ENCODE data around the gene BRPF3. TPM values are rescaled to one million over a fixed set of nuclear protein-coding genes. Genes with fewer than 3 reads are reported as not detected.

Gene BRPF3
- total RNA-seq, 2 donors from 2014 or later, result 17.7 to 21.8 TPM

DNA sequence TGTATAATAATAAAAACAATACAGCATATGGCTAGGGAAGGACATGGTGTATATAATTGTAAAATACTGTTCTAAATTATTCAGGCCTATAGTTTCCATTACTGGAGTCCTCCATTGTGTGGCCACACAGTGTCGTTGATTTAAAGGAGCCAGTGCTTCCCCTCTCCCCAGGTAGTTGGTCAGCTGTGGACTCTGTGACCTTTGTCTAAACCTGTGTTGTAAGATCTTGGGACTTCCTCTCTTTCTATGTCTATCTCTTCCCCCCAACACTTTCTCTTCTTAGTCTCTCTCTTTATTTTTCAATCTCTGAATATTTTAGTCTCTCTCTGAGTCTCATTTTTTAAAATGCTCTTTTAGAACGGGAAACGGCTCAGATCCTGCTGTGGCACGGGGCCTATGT, 35.6 kb downstream of the BRPF3 start:
- no peaks in the 10 kb centered on the region for H3K4me1 Mint-ChIP-seq
- no peak for ATAC-seq (replicated peaks)

DNA sequence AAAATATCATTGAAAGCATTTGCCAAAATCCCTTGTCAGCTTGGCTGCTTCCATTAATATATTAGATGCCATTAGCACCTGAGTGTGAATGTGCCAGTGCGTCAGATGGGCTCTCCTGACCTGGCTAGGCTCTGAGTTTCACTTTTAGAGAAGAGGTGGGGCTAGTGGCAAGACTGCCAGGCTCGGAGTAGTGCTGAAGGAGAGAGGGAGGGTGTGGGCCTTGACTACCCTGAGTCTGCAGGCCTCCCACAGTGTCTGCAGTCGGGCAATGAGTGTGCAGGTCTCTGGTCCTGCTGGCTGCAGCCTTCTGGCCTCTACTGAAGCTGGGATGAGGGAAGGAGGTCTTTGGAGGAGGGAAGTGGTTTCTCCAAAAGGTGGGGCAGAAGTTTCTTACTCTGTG, 38.8 kb downstream of the BRPF3 start:
- Mint-ChIP-seq H3K27ac (no peak overlapping the region), H3K4me3 (no peak overlapping the region), H3K4me1 (no peaks in the 10 kb centered on the region), H3K9me3 (no peaks in the 10 kb centered on the region), H3K27me3 (no peaks in the 10 kb centered on the region), H3K36me3 (ENCODE audit: low read depth) (peaks cover 30% of the 10 kb centered on the region)
- no peak for ATAC-seq (replicated peaks)

More for the DNA sequence above, 35.6 kb downstream of the BRPF3 start:
- H3K9me3 Mint-ChIP-seq, result no peaks in the 10 kb centered on the region
- H3K4me3 Mint-ChIP-seq, result no peak overlapping the region
- H3K36me3 Mint-ChIP-seq (ENCODE audit: low read depth), result peaks cover 59% of the 10 kb centered on the region
- H3K27ac Mint-ChIP-seq, result no peak overlapping the region
- H3K27me3 Mint-ChIP-seq, result no peaks in the 10 kb centered on the region

DNA sequence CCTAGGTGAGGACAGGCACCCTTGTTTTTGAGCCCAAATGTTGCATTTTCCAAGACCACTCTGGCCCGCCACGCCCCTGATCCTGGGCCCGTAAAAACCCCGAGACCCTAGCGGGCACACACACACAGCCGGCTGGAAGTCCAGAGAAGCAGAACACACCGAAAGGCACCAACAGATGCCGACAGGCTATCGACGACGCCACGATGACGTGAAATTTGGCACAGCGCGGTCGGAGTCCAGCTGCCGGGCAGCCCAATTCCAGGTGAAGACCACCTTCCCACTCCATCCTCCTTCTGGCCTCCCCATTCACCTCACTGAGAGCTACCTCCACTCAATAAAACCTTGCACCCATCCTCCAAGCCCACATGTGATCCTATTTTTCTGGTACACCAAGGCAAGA, 39.3 kb downstream of the BRPF3 start:
- Mint-ChIP-seq H3K27ac (no peak overlapping the region), H3K4me3 (no peak overlapping the region), H3K36me3 (ENCODE audit: low read depth) (peaks cover 25% of the 10 kb centered on the region), H3K4me1 (no peaks in the 10 kb centered on the region), H3K27me3 (no peaks in the 10 kb centered on the region), H3K9me3 (no peaks in the 10 kb centered on the region)
- ATAC-seq (replicated peaks), result no peak

DNA sequence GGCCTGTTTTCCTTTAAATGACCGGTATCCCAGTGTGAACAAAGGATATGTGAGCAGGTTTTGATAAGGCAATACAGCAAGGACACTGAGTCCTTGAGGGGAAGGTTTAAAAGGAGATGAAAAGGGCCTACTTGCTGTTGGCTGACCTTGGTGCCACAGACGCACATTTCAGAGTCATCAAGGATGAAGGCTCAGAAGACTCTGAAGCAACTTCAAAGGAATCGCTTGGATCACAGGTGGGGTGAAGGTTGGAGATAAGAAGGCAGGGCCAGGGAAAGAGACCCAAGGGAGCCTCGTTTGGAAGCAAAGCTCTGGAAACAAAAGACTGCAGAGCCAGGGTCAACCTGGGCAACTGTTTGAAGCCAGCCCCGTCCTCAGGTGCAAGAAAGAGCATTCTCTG, 43.2 kb downstream of the BRPF3 start:
- Mint-ChIP-seq H3K9me3 (no peaks in the 10 kb centered on the region), H3K4me1 (peaks cover 7% of the 10 kb centered on the region), H3K36me3 (ENCODE audit: low read depth) (no peaks in the 10 kb centered on the region), H3K4me3 (no peak overlapping the region), H3K27me3 (peaks cover 5% of the 10 kb centered on the region), H3K27ac (no peak overlapping the region)
- ATAC-seq (replicated peaks), result no peak

DNA sequence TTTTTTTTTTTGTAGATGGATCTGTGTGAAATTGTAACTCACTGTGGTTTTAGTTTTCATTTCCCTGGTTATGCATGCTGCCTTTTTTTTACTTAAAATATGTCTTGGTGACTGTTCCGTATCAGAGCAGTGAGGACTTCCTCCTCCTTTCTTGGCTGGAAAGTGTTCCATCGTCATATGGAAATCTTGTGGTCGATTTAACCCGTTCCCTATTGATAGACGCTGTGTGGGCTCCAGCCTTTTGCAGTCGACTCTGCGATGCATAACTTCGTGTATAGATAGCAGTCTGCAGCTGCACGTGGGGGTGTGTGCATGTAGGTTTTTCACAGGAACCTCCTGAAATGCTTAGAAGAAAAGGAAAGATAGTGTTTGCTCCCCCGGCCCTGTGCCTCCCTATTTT, 45.2 kb downstream of the BRPF3 start:
- no peak overlapping the region for H3K27ac Mint-ChIP-seq
- H3K36me3 Mint-ChIP-seq (ENCODE audit: low read depth), result no peaks in the 10 kb centered on the region
- H3K27me3 Mint-ChIP-seq, result peaks cover 5% of the 10 kb centered on the region
- H3K4me3 Mint-ChIP-seq, result no peak overlapping the region
- peaks cover 7% of the 10 kb centered on the region for H3K4me1 Mint-ChIP-seq
- peak; percentile 56 for ATAC-seq (replicated peaks)
- H3K9me3 Mint-ChIP-seq, result no peaks in the 10 kb centered on the region

DNA sequence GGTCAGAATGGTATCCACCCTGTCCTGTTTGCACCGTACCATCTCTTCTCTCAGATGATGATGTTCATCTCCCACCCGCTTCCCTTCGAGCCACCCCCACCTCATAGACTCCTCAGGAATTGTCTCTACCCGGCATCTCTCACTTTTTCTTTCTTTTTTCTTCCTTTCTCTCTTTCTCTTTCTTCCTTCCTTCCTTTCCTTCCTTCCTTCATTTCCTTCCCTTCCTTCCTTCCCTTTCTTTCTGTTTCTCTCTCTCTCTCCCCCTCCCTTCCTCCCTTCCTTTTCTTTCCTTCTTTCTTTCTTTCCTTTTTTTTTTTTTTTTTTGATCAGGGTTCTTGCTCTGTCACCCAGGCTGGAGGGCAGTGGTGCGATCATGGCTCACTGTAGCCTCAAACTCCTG, 45.6 kb downstream of the BRPF3 start:
- no peak overlapping the region for H3K27ac Mint-ChIP-seq
- H3K36me3 Mint-ChIP-seq (ENCODE audit: low read depth), result no peaks in the 10 kb centered on the region
- no peaks in the 10 kb centered on the region for H3K9me3 Mint-ChIP-seq
- H3K4me3 Mint-ChIP-seq, result no peak overlapping the region
- peaks cover 5% of the 10 kb centered on the region for H3K27me3 Mint-ChIP-seq
- ATAC-seq (replicated peaks), result no peak
- peaks cover 7% of the 10 kb centered on the region for H3K4me1 Mint-ChIP-seq

DNA sequence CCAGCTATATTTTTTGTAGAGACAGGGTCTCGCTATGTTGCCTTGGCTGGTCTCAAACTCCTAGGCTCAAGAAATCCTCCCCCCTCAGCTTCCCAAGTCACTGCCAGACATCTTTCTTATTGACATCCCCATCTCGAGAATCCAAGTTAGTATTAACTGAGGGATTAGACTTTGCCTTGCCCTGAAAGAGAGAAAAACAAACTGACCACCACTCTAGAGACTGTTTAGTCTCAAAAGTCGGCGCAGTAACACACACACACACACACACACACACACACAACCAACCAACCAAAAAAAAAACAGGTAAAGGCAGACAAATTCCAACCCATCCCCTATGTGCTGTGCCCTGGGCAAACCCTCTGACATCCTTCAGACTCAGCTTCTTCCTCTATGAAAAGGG, 46.1 kb downstream of the BRPF3 start:
- Mint-ChIP-seq H3K9me3 (no peaks in the 10 kb centered on the region), H3K27ac (no peak overlapping the region), H3K4me1 (peaks cover 7% of the 10 kb centered on the region), H3K4me3 (no peak overlapping the region), H3K36me3 (ENCODE audit: low read depth) (no peaks in the 10 kb centered on the region), H3K27me3 (peaks cover 5% of the 10 kb centered on the region)
- no peak for ATAC-seq (replicated peaks)

DNA sequence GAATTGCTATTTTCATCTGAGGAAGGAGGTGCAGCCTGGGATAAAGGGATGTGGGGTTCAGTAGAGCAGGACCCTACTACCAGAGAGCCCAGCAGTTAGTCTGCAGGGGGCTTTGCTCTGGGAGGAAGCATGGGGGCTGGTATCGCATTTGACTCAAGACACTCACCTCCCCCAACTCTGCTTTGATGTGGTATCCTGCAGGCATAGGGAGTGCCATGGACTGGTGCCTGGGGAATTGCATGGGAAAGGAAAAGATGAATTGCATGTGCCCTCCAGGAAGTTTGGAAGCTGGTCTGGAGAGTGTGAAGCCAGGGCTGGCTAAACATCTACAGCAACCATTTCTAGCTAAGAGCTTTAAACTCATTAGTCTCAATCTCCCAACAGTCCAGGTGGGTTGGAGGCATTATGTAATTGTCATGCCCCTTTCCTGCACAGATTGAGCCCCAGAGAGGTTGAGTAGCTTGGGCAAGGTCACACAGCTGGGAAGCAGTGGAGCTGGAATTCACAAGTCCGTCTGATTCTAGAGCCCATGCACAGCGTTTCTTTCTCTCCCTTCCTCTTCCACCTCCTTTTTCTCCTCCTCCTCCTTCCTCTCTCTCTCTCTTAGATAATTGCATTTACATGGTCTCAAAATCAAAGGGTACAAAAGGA, 47.1 kb downstream of the BRPF3 start:
- Mint-ChIP-seq H3K36me3 (ENCODE audit: low read depth) (no peaks in the 10 kb centered on the region), H3K4me3 (no peak overlapping the region), H3K9me3 (no peaks in the 10 kb centered on the region), H3K4me1 (peaks cover 7% of the 10 kb centered on the region), H3K27ac (no peak overlapping the region), H3K27me3 (peaks cover 5% of the 10 kb centered on the region)
- ATAC-seq (replicated peaks), result no peak

DNA sequence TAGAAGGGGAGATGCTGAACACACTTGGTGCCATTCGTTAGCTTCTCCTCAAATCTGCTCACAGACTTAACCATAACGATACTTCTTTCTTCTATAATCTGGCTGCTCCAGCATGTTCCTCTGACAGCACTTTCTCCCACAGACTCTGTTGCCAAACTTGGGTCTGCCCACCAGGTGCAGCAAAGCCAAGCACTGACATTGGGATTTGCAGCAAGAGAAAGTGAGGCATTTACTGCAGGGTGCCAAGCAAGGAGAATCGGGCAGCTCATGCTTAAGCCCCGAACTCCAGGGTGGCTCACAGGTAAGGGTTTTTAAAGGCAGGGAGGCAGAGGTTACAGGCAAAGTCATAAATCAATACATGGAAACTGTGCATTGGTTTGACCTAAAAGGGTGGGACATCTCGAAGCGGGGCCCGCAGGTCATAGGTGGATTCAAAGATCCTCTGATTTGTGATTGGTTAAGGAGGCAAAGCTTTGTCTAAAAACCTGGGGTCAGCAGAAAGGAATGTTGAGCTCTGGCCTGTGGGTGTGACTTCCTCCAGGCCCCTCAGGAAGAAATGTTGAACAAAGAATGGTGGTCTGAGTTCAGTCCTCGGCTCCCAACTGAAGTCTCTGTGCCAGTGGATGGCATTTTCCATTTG, 48.2 kb downstream of the BRPF3 start:
- Mint-ChIP-seq H3K4me1 (peaks cover 7% of the 10 kb centered on the region), H3K36me3 (ENCODE audit: low read depth) (no peaks in the 10 kb centered on the region), H3K4me3 (no peak overlapping the region), H3K9me3 (no peaks in the 10 kb centered on the region), H3K27me3 (peaks cover 5% of the 10 kb centered on the region), H3K27ac (no peak overlapping the region)
- ATAC-seq (replicated peaks), result no peak

DNA sequence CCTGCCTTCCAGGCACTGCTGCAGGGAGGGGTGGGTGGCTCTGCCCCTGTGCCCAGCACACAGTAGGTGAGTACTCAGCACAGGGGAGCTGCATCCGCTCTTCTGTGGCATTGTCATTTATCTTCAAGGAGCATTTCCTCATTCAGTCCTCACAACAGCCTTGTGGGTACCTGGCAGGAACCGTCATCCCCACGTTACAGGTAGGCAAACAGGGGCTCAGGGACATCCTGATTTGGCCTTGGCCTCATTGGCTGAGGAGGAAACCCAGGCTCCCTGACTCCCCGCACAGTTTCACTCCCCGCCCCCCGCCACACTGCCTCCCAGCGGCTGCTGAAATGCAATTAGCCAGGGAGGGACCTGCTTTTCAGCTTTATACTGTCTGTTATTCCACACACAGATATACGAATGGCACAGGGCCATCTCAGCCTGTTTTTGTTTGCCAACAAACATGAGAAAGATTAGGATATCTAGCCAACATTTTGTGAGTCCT, 49.1 kb downstream of the BRPF3 start:
- no peak for ATAC-seq (replicated peaks)
- Mint-ChIP-seq H3K4me3 (no peak overlapping the region), H3K36me3 (ENCODE audit: low read depth) (no peaks in the 10 kb centered on the region), H3K4me1 (peaks cover 7% of the 10 kb centered on the region), H3K27me3 (peaks cover 5% of the 10 kb centered on the region), H3K27ac (no peak overlapping the region), H3K9me3 (no peaks in the 10 kb centered on the region)

DNA sequence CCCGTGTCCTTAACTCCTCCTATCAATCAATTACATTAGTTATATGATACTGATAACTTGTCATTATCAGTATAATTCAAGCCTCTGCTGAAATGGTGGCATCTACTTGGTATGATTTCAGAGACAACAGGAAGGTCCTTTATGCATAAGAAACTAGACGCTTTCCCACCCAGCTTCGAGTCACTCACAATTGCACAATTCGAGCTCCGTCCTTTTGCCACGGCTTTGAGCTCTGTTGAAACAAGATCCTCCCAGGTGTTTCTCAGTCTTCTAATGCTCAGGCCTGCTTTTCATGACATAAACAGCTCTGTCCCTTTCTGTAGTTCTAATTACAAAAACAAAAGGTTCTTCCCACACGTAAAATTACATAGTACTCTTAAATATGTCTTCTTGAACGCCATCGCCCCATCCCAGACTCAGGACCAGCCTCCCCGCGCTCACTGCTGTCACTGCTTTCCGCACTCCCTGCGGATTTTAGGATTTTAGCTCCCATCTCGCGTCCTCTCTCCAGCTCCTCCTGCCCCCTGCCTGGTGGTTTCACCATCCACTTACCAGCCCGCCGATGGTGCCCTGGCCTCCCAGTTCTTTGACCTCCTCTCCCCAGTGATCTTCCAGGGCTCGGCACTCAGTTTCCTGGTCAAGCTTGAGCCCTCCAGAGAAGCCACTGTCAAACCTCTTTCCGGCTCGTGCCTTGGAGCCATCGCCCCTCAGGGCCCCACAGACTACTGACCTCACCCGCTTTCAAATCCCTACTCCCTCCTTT, 50.1 kb downstream of the BRPF3 start:
- Mint-ChIP-seq H3K4me3 (no peak overlapping the region), H3K9me3 (no peaks in the 10 kb centered on the region), H3K27me3 (peaks cover 5% of the 10 kb centered on the region), H3K27ac (no peak overlapping the region), H3K4me1 (peaks cover 6% of the 10 kb centered on the region), H3K36me3 (ENCODE audit: low read depth) (no peaks in the 10 kb centered on the region)
- ATAC-seq (replicated peaks), result no peak

DNA sequence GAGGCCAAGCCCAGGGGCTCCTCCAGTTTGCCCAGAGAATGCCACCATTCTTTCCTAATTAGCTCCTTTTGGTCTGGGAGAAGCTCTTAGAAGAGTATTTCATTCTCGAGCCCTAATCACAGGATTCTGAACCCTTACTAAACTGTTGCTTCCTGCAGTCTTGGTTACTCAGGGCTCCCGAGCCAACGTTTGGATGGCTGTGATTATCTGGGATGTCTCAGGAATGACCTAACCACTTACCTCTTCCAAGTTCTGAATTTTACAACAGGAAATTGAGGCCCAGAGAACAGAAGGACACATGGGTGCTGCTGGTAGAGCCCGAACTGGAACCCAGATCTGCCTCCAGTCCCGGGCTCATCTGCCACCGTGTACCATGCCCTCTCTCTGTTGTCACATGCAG, 51.1 kb downstream of the BRPF3 start:
- ATAC-seq (replicated peaks), result no peak
- Mint-ChIP-seq H3K27ac (no peak overlapping the region), H3K27me3 (peaks cover 5% of the 10 kb centered on the region), H3K4me3 (no peak overlapping the region), H3K4me1 (no peaks in the 10 kb centered on the region), H3K36me3 (ENCODE audit: low read depth) (no peaks in the 10 kb centered on the region), H3K9me3 (no peaks in the 10 kb centered on the region)

DNA sequence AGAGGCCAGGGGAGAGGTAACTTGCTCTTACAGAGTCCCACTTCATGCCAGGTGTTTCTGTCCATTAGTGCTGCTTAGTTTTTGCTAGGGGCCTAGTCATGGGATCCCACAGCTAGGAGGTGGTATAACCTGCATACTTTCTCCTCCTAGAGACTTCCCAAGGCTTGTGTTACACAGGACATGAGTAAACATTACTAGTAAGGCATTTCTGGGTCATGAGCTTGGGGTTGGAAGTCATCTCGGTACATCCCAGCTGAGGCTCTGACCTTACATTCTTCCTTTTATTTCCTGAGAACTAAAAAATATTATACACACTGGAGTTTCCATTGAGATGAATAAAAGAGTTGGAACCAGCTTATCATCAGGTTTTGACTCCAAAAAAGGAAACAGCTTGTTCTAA, 52.4 kb downstream of the BRPF3 start:
- no peak overlapping the region for H3K4me3 Mint-ChIP-seq
- no peaks in the 10 kb centered on the region for H3K9me3 Mint-ChIP-seq
- ATAC-seq (replicated peaks), result no peak
- no peak overlapping the region for H3K27ac Mint-ChIP-seq
- H3K4me1 Mint-ChIP-seq, result no peaks in the 10 kb centered on the region
- no peaks in the 10 kb centered on the region for H3K27me3 Mint-ChIP-seq
- no peaks in the 10 kb centered on the region for H3K36me3 Mint-ChIP-seq (ENCODE audit: low read depth)

DNA sequence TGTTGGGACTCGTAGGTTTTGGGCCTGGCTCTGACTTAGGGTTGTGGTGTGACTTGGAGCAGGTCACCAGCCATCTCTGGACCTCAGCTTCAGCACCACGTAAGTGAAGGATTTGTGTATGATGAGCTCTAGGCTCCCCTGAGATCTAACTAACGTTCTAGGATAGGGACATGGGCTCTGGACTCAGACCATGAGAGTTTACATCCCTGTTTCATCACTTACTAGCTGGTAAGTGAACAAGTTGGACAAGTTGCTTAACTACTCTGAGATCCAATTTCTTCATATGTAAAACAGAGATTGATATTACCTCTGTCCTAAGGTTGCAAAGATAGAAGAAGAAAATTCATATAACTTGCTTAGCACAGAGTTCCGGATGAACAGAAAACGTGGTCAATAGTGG, 53.0 kb downstream of the BRPF3 start:
- Mint-ChIP-seq H3K36me3 (ENCODE audit: low read depth) (no peaks in the 10 kb centered on the region), H3K4me1 (no peaks in the 10 kb centered on the region)
- no peak for ATAC-seq (replicated peaks)

DNA sequence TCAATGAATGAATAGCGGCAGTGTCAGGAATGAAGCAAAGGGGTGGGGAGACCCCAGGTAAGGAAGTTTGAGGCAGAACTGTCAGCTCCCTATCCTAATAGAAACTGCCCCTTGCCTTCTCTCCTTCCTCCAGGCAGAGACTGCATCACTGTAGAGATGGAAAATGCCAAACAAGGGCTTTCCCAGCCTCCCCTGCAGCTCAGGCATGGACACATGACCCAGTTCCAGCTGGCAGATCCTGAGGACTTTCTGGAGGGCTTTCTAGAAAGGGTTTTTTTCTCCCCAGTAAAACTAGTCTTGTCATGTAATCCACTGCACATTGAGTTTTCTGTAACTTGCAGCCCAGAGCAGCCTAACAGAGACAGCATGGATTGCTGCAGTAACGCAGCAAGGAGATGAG, 55.5 kb downstream of the BRPF3 start:
- ATAC-seq (replicated peaks), result no peak
- Mint-ChIP-seq H3K27ac (no peak overlapping the region), H3K9me3 (no peaks in the 10 kb centered on the region), H3K4me1 (no peaks in the 10 kb centered on the region), H3K27me3 (no peaks in the 10 kb centered on the region), H3K4me3 (no peak overlapping the region), H3K36me3 (ENCODE audit: low read depth) (no peaks in the 10 kb centered on the region)

More for the DNA sequence above, 53.0 kb downstream of the BRPF3 start:
- H3K27me3 Mint-ChIP-seq, result no peaks in the 10 kb centered on the region
- no peaks in the 10 kb centered on the region for H3K9me3 Mint-ChIP-seq
- no peak overlapping the region for H3K4me3 Mint-ChIP-seq
- H3K27ac Mint-ChIP-seq, result no peak overlapping the region

All from activated T-helper 17 cell treated with anti-CD3 and anti-CD28 coated beads, Interleukin-2, amount 50 U/mL, for 72 hours (primary cell).